Upper lobe of right lung (tissue), 1 donor: ENCODE measurements around the gene INSC. TPM values are rescaled to one million over a fixed set of nuclear protein-coding genes. Genes with fewer than 3 reads are reported as not detected.

Source experiments
- ATAC-seq: fragments of 200-7000 bp; cut with Tn5 transposase; one replicate; pipeline ENCODE4 v1.9.1; 2020; ENCODE audit warnings: mild to moderate bottlenecking, moderate library complexity
- DNase-seq: peaks from one replicate; pipeline ENCODE4 v3.0.0-alpha.2; 2020
- H3K27ac ChIP-seq: fragments of 200-600 bp; one replicate; pipeline ENCODE4 v1.8.0; 2022
- H3K27me3 ChIP-seq: fragments of 200-600 bp; one replicate; pipeline ENCODE4 v1.8.0; 2022; ENCODE audit warnings: mild to moderate bottlenecking
- H3K36me3 ChIP-seq: fragments of 200-600 bp; one replicate; pipeline ENCODE4 v1.8.0; 2022
- H3K4me1 ChIP-seq: fragments of 200-600 bp; one replicate; pipeline ENCODE4 v1.8.0; 2022
- H3K4me3 ChIP-seq: fragments of 200-600 bp; one replicate; pipeline ENCODE4 v1.8.0; 2022; ENCODE audit warnings: mild to moderate bottlenecking
- H3K9me3 ChIP-seq: fragments of 200-600 bp; one replicate; pipeline ENCODE4 v1.8.0; 2022
- intact Hi-C: fragments of 100-400 bp; cut with DNase I; formaldehyde crosslinking; loops from one replicate; pipeline ENCODE4 v1.11.0; 2022
- total RNA-seq: library from RNA; stranded (reverse); fragmentation: NEBNext Ultra II Directional; extraction: Animal tissue kit (Norgen Biotek cat#: 25700); gene quantifications from one replicate; pipeline ENCODE4 v1.2.1, GENCODE V29; 2021
- TF ChIP-seq, protein P1 (sequence below): fragments of 200-600 bp; IDR thresholded peaks from one replicate; pipeline ENCODE4 v1.8.0; 2022; ENCODE audit warnings: antibody characterized with exemption
- donor health status: DM: no; HTN: yes; CAD: no; lungs with severe emphysema.

The INSC gene
- total RNA-seq, 1 donor from 2014 or later: 0.96 TPM

DNA sequence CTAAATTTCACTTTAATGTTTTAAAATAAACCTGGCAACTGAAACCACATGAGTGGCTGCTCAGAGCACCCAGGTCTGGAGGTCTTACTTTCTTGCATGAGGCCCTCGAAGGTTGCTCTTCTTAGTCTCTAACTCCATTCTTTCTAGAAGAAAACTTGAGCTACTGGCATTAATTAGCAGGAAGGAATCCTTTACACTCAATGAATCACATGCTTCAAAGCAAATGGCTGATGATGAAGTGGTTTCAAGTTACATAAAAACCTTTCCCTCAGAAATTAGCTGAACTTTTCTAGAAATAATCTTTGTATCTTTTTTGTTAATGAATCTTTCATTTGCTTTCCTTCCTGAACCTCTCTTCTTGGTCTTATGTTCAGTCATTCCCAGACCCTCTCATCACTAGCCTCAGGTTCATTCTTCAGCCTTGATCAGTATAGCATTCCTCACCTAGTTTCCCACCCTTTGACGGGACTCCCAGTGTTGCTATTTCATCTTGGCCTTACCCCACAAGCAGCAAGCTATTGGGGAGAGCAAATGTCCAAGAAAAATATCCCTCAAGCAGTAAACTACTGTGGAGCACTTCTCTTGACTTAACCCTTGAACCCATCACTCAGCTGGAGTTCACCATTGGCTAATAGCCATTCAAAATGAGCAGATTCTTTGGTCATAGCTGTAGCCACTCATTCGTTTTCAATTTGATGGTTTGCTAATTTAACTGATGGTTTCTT, 75.1 kb downstream of the INSC start:
- intact Hi-C loops: no loop called here
- DNase-seq: no peak
- TF ChIP-seq, protein P1, sequence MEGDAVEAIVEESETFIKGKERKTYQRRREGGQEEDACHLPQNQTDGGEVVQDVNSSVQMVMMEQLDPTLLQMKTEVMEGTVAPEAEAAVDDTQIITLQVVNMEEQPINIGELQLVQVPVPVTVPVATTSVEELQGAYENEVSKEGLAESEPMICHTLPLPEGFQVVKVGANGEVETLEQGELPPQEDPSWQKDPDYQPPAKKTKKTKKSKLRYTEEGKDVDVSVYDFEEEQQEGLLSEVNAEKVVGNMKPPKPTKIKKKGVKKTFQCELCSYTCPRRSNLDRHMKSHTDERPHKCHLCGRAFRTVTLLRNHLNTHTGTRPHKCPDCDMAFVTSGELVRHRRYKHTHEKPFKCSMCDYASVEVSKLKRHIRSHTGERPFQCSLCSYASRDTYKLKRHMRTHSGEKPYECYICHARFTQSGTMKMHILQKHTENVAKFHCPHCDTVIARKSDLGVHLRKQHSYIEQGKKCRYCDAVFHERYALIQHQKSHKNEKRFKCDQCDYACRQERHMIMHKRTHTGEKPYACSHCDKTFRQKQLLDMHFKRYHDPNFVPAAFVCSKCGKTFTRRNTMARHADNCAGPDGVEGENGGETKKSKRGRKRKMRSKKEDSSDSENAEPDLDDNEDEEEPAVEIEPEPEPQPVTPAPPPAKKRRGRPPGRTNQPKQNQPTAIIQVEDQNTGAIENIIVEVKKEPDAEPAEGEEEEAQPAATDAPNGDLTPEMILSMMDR: no peak

DNA sequence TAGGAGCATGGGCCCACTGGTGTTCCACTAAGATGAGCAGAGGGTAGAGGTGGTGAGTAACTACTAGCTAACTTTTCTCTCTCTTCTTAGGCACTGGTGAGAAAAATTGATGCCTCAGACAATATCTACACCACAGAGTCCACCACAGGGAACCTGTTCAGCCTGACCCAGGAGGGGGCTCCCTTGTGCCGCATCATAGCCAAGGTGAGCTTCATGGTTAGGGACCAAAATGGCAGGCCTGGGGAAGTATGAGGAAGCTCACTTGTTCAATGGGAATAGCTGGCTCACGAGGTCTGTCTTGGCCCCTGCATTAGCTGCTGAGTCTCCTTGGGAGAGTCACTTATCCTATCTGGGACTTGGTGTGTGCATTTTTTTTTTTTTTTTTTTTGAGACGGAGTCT, 75.9 kb downstream of the INSC start:
- no peak for DNase-seq
- H3K9me3 ChIP-seq: no peaks in the 10 kb centered on the region
- no peak overlapping the region for H3K4me3 ChIP-seq
- H3K27me3 ChIP-seq: peaks cover 4% of the 10 kb centered on the region
- no peaks in the 10 kb centered on the region for H3K4me1 ChIP-seq
- H3K36me3 ChIP-seq: no peaks in the 10 kb centered on the region
- TF ChIP-seq, protein P1: no peak
- no peak overlapping the region for H3K27ac ChIP-seq
- ATAC-seq: no peak
- intact Hi-C loops: no loop called here

More for the DNA sequence above, 75.1 kb downstream of the INSC start:
- no peak overlapping the region for H3K4me3 ChIP-seq
- H3K4me1 ChIP-seq: no peaks in the 10 kb centered on the region
- no peaks in the 10 kb centered on the region for H3K36me3 ChIP-seq
- H3K27me3 ChIP-seq: peaks cover 4% of the 10 kb centered on the region
- ATAC-seq: no peak
- H3K27ac ChIP-seq: no peak overlapping the region
- no peaks in the 10 kb centered on the region for H3K9me3 ChIP-seq

DNA sequence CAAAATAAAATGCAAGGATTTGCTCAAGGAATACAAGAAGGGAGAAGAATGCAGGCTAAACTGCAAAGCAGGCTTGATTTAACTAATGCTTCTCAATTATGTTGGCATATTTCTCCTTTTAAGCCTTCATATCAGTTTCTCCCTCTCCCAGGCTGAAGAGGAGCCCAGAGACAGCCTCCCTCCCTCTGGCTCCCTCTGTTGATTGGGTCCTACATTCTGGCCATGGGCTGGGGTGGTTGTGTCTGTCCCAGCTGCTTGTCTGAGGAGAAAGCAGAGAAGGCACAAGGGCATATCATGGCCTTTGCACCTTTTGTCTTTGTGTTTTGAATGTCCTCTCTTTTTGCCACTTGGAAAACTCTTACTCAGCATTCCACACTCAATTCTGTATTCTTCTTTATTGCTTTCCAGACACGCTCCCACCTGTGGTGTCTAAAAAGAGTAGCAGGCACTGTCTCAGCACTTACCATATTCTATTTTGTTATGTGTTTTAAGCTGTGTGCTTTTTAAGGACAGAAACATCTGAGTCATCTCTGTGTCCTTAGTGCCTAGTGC, 77.4 kb downstream of the INSC start:
- H3K27me3 ChIP-seq: peaks cover 4% of the 10 kb centered on the region
- no peak overlapping the region for H3K4me3 ChIP-seq
- H3K4me1 ChIP-seq: no peaks in the 10 kb centered on the region
- no peak for DNase-seq
- TF ChIP-seq, protein P1: no peak
- no peak for ATAC-seq
- intact Hi-C loops: no loop called here
- H3K36me3 ChIP-seq: no peaks in the 10 kb centered on the region
- no peak overlapping the region for H3K27ac ChIP-seq
- no peaks in the 10 kb centered on the region for H3K9me3 ChIP-seq

DNA sequence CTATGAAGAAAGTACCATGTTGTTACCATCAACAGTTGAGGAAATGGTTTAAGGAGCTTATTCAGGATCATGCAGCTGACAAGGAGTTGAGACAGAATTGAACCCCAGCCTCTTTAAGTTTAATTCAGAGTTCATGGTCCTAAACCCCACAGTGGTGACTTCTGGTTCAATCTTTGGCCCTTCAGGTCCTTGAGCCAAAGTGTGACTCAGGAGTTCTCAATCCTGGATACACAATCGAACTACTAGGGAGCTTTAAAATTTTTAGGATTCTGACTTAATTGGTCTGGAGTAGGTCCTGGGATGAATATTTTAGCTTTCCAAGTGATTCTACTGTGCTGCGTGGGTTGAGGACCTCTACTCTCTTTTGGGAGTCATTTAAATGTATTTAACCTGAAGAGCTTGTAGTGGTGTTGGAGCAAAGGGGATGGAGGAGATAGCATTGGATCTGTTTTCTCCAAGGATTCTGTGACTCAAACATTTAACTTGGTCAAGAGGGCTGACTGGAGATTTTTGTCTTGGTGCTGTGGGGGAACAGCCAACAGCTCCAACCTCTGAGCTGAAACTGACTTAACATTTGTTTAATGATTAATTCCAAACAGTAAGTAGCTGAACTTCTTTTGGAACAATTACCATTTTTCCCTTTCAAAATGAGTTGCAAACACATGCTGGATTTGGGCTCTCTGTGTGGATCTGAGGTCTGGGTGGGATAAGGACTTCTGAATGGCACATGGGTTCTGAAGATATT, 80.1 kb downstream of the INSC start:
- H3K9me3 ChIP-seq: no peaks in the 10 kb centered on the region
- intact Hi-C loops: no loop called here
- no peak overlapping the region for H3K27ac ChIP-seq
- DNase-seq (no peak), ATAC-seq (no peak)
- TF ChIP-seq, protein P1: no peak
- no peaks in the 10 kb centered on the region for H3K4me1 ChIP-seq
- H3K4me3 ChIP-seq: no peak overlapping the region
- no peaks in the 10 kb centered on the region for H3K36me3 ChIP-seq
- no peaks in the 10 kb centered on the region for H3K27me3 ChIP-seq

DNA sequence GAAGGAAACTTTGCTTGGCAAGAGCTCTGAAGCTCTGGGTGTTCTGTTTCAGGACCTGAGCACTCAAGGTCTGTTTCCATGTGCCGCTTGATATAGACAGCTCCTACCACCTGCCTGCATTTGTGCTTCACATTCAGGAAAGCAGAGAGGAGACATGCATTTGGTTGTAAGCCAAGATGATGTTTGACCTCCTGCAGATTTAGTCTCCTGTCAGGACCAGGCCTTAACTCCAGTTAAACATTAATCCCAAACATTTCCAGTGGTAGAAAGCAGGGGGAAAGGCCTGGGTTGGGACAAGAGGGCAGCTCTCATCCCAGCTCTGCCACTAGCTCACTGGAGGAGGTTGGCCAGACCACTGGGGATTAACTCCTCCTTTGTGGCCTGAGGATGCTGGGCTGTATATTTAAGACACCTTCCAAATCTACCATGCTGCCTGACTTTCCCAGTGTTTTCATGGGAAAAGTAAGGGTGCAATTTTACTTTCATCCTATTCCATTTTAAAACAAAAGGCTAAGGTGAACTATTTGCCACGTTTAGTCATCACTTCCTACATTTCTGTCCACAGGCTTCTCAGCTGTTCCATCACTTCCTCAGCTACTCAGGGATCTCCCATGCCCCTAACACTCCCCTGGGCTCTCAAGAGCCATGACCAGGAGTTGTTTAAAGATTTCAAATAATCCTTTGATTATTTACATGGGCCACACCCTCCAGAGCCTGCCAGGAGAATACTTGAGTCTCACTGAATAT, 80.9 kb downstream of the INSC start:
- no peaks in the 10 kb centered on the region for H3K27me3 ChIP-seq
- DNase-seq (no peak), ATAC-seq (no peak)
- H3K4me1 ChIP-seq: no peaks in the 10 kb centered on the region
- intact Hi-C loops: no loop called here
- TF ChIP-seq, protein P1: no peak
- H3K9me3 ChIP-seq: no peaks in the 10 kb centered on the region
- H3K4me3 ChIP-seq: no peak overlapping the region
- no peak overlapping the region for H3K27ac ChIP-seq
- no peaks in the 10 kb centered on the region for H3K36me3 ChIP-seq
